HG02970 (cell line): Measurements from ENCODE around the gene CHD3.

Source experiments
- ATAC-seq: cut with Tn5 transposase; IDR thresholded peaks from one replicate; pipeline ENCODE4 v1.9.1; 2021; ENCODE audit warnings: mild to moderate bottlenecking, moderate library complexity, moderate number of reproducible peaks; ENCODE audit not compliant: unreplicated experiment, low FRiP score

The CHD3 gene

GRCh38 chr17:7888184-7888920, at the start of gene CHD3:
Gene CHD3 (plus strand): TSS chr17:7888789. CDS start chr17:7889001, 212 bp downstream.
- no peak for ATAC-seq

GRCh38 chr17:7839190-7839875, 49.3 kb upstream of the CHD3 start:
- no peak for ATAC-seq

GRCh38 chr17:7839876-7840261, 48.7 kb upstream of the CHD3 start:
- ATAC-seq: no peak

- ATAC-seq: no peak
Observed at GRCh38 chr17:7840441-7840840, 48.1 kb upstream of the CHD3 start.

GRCh38 chr17:7840875-7841274, 47.7 kb upstream of the CHD3 start:
- ATAC-seq: no peak

- no peak for ATAC-seq
Observed at GRCh38 chr17:7841396-7841914, 47.1 kb upstream of the CHD3 start.

GRCh38 chr17:7841915-7842379, 46.6 kb upstream of the CHD3 start:
- no peak for ATAC-seq

- no peak for ATAC-seq
Observed at GRCh38 chr17:7842380-7843256, 46.0 kb upstream of the CHD3 start.

GRCh38 chr17:7843257-7843535, 45.4 kb upstream of the CHD3 start:
- no peak for ATAC-seq

GRCh38 chr17:7843536-7844291, 44.9 kb upstream of the CHD3 start:
- peak; percentile 28 for ATAC-seq

GRCh38 chr17:7844292-7845154, 44.1 kb upstream of the CHD3 start:
- ATAC-seq: peak; percentile 36

GRCh38 chr17:7845359-7846062, 43.1 kb upstream of the CHD3 start:
- no peak for ATAC-seq

- ATAC-seq: no peak
Observed at GRCh38 chr17:7846063-7846735, 42.4 kb upstream of the CHD3 start.

GRCh38 chr17:7846765-7847661, 41.6 kb upstream of the CHD3 start:
- no peak for ATAC-seq

- ATAC-seq: no peak
Observed at GRCh38 chr17:7848131-7848579, 40.4 kb upstream of the CHD3 start.

- no peak for ATAC-seq
Observed at GRCh38 chr17:7848739-7849129, 39.9 kb upstream of the CHD3 start.

GRCh38 chr17:7849130-7849750, 39.3 kb upstream of the CHD3 start:
- ATAC-seq: no peak
